HG03354 (cell line): ENCODE data around the gene MED4.
"Not testable (repeated sequence)": the region's sequence is repeated elsewhere in the genome, so short reads cannot be mapped to it uniquely, and the experiment has no call there.

ENCODE experiments used
- ATAC-seq: cut with Tn5 transposase; IDR thresholded peaks from one replicate; pipeline ENCODE4 v1.9.1; 2021; ENCODE audit warnings: mild to moderate bottlenecking; ENCODE audit not compliant: unreplicated experiment, poor library complexity, severe bottlenecking

Gene MED4

GRCh38 chr13:48097793-48098192, 2.9 kb upstream of the MED4 start:
- no peak for ATAC-seq

GRCh38 chr13:48096670-48097069, 1.8 kb upstream of the MED4 start:
- ATAC-seq = no peak

GRCh38 chr13:48094404-48094780, 512 bp downstream of the MED4 start:
- ATAC-seq = peak; percentile 32

GRCh38 chr13:48093588-48093987, 1.3 kb downstream of the MED4 start:
- no peak for ATAC-seq

GRCh38 chr13:48086272-48086671, 8.6 kb downstream of the MED4 start:
- ATAC-seq = no peak

- no peak for ATAC-seq
Observed at GRCh38 chr13:48081739-48082138, 13.2 kb downstream of the MED4 start.

- peak; percentile 99 for ATAC-seq
Observed at GRCh38 chr13:48078251-48078656, 16.6 kb downstream of the MED4 start.

GRCh38 chr13:48074006-48074405, 20.9 kb downstream of the MED4 start:
- ATAC-seq = no peak

- no peak for ATAC-seq
Observed at GRCh38 chr13:48072787-48073186, 22.1 kb downstream of the MED4 start.

- no peak for ATAC-seq
Observed at GRCh38 chr13:48072304-48072703, 22.6 kb downstream of the MED4 start.

- ATAC-seq = no peak
Observed at GRCh38 chr13:48070942-48071341, 24.0 kb downstream of the MED4 start.

- no peak for ATAC-seq
Observed at GRCh38 chr13:48069573-48069972, 25.3 kb downstream of the MED4 start.

- no peak for ATAC-seq
Observed at GRCh38 chr13:48068952-48069351, 26.0 kb downstream of the MED4 start.

GRCh38 chr13:48068036-48068435, 26.9 kb downstream of the MED4 start:
- ATAC-seq = no peak

- no peak for ATAC-seq
Observed at GRCh38 chr13:48066310-48066989, 28.5 kb downstream of the MED4 start.

GRCh38 chr13:48059951-48060350, 35.0 kb downstream of the MED4 start:
- ATAC-seq = not testable (repeated sequence)

GRCh38 chr13:48058536-48058935, 36.4 kb downstream of the MED4 start:
- ATAC-seq = not testable (repeated sequence)

GRCh38 chr13:48055712-48056111, 39.2 kb downstream of the MED4 start:
- no peak for ATAC-seq

- no peak for ATAC-seq
Observed at GRCh38 chr13:48054601-48055000, 40.3 kb downstream of the MED4 start.

- ATAC-seq = no peak
Observed at GRCh38 chr13:48050550-48050949, 44.4 kb downstream of the MED4 start.

- ATAC-seq = no peak
Observed at GRCh38 chr13:48043789-48044503, 51.0 kb downstream of the MED4 start.
